ENCODE measurements around the gene FOXN3.

Gene FOXN3

DNA sequence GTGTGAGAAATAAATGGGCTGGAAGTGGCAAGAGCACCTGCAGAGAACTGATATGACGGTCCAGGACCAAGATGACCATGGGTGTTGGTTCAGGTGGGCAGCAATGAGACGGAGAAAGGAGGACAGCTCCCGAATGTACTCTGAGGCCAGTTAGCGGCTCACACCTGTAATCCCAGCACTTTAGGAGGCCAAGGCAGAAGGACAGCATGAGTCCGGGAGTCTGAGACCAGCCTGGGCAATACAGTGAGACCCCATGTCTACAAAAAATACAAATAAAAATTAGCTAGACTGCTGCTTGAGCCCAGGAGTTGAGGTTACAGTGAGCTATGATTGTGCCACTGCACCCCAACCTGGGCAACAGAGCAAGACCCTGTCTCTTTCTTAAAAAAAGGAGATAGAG, 60.1 kb downstream of the FOXN3 start:
- DNase-seq = no peak

DNA sequence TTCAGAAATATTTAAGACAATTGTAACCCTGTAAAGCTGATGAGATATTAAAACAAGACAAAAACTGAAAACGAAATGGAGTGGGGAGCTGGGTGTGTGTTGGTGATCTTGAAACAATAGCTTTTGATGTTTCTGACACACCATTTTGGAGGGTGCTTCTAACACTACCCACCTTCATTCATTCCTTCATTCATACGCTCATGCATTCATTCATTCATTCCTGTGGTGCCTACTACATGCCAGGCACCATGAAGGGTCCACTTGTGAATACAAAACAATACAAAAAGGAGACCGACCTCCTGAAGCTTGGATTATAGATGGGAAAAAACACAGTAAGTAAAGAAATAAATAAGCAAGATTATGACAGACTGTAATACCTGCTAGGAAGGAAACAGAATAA, 60.5 kb downstream of the FOXN3 start:
- DNase-seq = no peak

DNA sequence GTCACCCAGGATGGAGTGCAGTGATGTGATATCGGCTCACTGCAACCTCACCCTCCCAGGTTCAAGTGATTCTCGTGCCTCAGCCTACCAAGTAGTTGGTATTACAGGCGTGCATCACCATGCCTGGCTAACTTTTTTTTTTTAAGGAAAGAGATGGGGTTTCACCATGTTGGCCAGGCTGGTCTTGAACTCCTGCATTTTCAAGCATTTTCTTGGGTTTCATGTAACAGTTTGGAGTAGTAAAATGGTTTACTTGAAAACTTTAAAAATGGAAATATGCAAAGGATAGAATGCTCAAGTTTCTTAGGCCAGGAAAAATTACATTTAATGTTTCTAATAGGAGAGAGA, 63.3 kb downstream of the FOXN3 start:
- DNase-seq = no peak

DNA sequence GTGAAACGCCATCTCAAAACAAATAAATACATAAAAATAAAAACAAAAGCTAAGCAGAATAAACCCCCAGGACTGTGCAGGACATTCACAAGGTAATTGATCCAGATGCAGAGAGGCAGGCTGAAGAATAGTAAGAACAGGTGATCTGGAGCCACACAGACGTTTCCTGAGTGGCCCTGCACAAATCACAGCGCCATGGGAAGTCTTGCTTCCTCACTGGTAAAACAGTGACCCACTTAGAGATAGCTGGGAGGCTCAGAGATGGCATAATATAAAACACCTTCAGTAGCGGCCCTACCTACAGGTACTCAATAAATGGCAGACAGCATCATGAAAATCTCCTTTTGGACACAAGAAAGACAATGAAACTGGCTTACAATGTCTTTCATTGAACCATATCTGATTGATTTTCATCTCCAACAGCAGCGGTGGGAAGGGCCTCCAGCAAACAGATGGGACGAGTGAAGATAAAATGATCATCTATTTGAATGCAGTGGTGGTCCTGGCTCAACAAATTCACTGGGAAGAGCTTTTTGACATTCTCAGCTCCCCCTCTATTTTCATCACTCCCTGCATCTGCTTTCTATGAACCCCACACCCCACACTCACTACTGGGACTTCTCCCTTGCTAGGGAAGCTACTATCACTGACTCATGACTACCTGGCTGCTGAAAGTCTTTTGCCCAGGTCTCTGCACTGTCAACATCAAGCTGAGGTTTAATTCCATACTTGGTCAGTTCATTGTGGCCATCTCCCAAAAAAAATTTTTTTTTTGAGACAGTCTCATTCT, 63.9 kb downstream of the FOXN3 start:
- no peak for DNase-seq

DNA sequence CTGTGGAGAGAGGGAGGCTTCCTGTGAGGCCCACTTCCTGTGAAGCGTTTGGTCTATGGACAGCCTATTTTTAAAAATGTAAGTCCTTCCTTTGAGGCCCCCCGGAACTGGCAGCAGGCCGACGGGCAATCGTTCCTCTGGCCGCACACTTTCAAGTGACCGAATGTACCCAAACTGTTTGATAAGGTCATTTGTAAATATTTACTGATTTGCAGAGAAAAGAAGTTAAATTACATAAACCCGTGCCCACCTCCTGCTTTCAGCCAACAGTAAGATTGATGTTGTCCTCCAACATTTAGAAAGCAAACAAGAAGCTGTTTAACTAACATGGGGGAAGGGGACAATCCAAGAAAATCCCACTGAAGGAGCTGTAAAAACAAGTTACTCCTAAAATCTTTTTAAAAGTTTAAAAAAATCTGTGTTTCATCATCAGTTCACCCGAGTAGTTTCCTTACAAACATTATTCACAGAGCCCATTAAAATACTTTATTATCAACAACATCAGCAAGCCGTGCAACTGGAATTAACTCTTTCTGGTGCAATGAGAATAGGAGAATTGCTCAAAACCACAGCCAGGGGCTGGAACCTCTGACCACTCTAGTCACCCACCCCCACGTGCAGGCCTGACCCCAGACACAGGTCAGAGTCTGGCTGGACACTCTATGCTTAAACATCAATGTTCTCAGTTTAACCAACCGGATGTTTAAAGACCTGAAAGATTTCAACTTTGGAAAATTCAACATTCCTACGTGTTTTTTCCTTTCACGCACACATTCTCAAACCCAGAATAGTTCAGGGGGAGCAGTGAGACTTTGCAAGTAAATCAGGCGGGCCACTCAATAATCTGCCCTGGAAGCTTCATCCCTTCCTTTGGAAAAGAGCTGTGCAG, 65.3 kb downstream of the FOXN3 start:
- no peak for DNase-seq

DNA sequence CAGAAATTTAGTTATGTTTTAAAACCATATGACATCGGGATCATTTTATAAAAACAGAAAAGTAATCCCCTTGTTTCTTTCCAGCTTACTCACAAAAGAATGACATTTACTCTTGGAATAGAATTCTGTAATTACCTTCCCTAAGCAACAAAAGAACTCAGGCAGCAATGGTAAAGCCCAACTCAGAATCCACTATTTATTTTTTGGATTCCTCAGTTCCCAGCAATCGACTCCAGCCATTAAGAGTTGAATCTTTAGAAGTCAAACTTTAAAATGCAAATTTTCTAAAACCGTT, 65.9 kb downstream of the FOXN3 start:
- no peak for DNase-seq

DNA sequence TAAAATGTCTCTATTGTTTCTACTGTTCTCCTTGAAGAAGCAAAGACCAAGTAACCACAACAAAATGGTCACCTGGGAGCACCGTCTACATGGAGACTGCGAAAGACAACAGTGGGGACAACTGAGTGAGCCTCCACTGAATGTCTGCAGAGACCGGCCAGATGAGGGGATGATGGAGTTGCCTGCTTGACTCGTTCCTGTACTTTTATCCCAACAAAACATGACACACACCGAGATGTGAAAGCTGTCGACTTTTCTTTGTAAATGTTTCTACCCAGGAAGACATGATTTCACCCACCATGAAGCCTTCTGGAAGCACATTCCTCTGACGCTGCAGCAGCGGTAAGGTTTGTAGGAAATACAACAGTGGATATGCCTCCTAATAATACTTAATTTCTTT, 66.9 kb downstream of the FOXN3 start:
- no peak for DNase-seq

DNA sequence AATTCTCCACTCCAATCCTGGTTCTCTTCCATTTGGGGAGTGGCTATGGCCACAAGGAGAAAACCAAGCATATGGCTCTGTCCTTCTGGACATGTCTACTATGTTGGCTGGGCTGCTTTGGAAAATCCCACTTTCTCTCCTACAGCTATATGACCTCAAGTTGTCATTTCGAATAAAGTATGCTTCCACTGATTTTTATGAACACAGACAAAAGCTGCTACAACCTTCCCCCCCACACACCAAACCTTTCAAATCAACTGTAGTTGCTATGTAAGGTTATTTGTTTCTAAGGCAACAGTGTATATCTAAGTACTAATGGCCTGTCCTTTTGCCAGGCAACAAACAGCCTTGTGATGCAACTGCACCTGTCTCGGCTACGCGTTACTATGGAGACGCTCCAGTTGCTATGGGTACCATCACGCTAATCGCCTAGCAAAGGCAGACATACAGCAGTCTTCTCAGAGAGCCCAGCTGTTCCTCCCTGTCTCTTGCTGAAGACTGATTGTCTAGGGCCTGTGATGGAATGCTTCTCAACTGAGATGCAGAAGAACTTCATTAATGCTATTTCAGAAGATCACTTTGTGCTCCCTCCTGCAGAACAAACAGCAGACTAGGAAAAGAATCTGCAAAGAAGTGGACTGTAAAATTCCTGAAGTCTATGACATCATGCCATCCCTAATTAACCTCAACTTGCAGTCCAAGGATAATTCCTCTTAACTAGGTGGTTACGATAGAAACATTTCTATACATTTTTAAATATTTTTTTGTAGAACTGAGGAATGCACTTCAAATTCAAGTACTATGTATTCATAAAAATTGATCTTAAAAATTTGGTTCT, 67.6 kb downstream of the FOXN3 start:
- DNase-seq = peak; percentile 93

DNA sequence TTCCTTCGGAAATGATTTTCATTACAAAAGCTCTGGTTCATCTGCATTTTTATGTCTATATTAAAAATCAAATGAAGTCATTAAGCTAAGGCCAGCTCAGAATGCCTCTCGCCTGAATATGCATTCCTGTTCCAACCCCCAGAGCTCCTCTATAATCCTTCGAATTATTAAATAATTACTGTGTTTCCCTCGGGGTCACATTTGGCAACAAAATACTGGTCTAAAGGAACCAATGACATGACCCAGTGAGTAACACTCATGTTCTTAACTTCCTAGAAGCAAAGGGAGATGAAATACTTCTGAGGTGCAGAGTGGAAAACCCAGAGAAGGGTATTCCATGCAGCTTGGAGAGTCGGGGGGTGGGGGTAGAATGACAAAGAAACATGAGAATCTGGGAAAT, 68.3 kb downstream of the FOXN3 start:
- DNase-seq = no peak

DNA sequence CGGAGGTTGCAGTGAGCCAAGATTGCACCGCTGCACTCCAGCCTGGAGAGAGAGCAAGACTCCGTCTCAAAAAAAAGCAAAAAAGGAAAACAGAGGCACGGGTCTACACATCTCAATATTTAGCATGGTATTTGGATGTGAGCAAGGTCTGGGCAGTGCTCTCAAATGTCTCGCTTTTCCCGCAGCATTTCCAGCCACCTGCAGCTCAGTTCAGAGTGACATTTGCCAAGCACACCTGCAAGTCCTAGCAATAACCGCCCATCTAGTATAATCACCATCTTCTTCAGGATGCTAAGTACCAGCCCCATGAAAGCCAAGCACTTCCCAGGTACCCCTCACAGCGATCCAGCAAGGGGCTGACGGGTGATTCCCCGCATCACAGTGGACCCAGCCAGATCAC, 69.1 kb downstream of the FOXN3 start:
- DNase-seq = no peak

DNA sequence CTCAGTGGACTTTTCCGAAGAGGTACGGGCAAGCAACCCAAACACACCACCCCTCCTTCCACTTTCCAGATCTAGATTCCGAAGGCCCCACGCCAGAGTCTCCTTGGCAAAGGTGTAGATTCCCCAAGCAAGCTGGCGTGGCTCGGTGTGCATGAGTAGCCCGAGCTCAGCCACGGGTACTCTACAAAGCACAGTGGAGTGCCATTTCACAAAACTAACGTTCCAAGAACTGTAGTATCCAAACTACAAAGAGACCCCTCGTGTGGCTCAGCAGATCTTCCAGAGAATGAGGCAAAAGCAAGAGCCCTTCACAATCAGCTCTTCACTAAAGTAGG, 72.1 kb downstream of the FOXN3 start:
- no peak for DNase-seq

DNA sequence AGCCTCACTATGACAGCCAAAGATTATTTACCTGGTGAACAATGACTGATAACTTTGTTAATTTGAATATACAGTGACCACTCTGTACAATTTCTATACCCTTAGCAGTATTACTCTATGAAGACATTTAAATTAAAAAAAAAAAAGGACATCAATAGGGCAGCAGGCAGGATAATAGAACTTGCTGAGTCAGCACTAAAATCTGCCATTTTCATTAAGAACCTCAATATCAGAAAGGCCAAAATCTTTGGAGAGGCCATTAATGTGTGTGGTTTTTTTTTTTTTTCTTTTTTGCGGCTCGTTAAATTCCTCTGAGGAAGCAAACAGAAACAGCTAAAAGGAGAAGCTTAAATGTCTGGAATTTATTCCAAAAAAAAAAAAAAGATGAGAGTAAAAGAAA, 73.7 kb downstream of the FOXN3 start:
- no peak for DNase-seq

DNA sequence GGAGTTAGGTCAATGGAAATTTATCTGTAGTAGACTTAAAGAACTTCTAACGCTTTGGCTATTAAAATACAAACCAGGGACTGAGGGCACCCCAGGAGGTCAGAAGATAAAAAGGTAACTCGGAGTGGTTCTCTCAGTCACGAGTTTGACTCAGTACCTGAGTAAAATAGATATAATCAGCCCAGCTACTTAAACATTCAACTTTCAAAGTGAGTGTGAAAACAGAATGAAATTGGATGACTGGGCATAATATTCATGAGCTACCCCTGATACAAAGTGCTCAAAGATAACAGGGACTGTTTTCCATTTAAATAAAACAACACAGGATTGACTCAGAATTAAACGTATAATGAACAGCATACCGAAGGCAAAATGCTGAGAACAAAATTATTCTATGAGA, 75.0 kb downstream of the FOXN3 start:
- no peak for DNase-seq

DNA sequence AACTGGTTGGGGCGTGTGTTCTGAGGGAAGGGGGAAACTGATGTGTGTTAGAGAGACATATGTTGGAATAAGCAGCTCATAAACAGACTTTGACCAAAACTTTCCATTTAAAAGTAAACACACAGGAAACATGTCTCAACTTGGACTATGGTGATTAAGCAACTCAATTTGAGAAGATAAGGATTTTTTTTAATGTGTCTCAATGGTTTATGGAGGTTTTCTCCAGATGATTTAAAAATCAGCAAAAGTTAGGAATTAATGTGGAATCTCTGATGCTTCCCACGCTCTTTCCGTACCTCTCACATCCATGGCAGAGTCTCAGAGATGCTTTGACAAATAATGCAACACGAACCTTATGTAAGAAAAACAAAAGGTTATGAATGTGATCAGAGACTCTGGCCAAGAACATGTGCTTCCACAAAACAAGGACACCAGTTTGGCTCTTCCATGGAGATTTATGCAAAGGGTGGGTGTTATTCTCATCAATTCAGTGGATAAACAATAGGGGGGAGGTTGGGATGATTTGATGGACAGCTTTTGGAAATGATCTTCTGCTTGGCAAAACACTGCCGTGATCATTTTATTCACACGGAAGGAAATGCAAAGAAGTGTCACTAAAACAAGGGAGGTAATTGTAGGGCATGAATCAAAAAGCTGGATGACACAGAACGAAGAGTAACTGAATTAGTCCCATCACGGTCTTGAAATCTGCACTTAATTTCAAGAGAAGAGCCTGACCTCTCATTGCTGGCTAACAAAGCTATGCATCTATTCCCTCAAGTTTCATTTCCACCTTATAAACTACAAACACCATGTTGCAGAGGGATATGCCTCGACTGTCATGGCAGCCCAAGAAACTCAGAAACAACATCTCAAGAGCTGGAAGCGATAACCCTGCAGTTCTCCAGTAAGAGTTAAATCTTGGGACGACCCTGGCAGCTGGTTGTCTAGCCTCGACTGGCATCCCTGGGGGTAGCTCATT, 76.5 kb downstream of the FOXN3 start:
- DNase-seq = no peak

DNA sequence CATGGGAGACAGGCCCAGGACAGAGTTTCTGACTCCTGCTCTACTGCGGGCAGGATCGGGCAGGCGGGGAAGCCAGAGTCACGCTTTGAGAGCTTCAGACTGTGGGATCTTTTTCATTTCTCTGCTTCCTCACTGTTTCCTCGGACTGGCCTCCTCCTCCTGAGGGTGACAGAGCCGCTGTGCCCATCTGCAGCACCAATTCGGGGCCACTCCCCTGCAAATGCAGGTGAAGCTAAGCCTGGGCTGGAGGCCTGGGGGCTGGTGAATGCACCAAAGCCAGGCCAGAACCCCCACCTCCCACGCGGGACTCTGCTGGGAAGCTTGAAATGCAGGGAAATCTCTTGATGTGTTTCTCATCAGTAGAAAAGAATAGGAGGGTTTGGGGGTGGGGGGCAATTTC, 77.5 kb downstream of the FOXN3 start:
- DNase-seq = no peak

DNA sequence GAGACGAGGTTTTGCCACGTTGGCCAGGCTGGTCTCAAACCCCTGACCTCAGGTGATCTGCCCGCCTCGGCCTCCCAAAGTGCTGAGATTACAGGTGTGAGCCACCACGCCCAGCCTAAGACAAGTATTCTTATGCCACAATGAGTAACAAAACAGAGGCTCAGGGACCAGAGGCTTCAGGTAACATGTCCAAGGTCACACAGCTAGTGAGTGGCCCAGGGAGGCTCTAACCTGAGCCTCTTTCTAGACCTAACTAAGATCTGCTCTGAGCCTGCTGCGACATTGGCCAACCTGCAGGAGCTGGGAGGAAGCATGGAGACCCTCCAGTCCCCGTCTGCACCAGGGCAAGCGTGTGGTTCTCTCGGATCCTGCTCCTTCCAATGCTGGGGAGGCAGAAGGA, 77.9 kb downstream of the FOXN3 start:
- no peak for DNase-seq

DNA sequence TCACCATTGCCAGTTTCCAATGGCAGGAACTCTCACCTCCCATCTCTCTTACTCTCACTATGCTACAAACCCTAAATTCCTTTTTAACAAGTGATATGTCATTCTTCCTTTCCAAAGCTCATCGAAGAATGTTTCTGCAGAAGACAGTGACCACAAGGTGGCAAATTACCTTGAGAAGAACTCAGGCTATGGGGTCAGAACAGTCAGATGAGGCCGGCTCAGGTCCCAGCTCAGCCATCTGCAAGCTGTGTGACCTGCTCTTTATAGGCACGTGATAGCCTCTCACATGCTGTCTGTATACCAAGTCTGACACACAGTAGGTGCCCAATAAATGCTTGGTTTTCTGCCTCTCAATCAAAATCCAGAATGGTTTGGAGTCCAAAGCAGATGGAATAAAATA, 80.7 kb downstream of the FOXN3 start:
- no peak for DNase-seq

DNA sequence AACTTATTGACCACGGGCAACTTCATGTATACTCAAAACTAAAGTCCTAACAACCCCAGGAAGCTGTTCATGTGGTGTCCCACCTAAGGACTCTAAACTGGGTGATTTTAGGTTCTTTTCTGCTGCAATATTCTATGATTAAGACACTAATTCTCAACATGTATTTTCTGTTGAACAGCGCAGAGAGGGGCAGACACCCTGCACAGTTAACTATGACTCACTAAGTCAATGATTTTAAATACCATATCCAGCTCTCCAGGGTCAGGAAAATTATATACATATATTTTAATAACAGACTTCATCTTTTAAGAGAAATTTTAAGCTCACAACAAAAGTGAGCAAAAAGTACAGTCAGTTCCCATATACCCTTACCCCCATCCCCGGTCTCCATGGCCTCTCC, 85.0 kb downstream of the FOXN3 start:
- no peak for DNase-seq

DNA sequence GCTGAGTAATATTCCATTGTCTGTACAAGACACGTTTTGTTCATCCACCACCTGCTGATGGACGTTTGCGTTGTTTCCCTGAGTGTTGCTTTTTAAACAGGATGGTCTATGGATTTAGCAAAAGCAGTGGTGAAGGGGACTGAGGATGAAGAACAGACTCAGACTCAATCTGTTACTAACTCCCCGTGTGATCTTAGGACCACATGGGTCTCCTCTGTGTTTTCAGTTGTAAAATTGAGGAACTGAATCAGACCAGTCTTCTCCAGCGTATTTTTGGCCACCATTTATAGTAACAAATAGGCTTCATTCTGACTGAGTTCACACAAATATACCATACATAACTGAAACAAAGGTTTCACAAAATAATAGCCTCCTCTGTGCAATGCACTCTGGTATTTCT, 85.6 kb downstream of the FOXN3 start:
- no peak for DNase-seq

DNA sequence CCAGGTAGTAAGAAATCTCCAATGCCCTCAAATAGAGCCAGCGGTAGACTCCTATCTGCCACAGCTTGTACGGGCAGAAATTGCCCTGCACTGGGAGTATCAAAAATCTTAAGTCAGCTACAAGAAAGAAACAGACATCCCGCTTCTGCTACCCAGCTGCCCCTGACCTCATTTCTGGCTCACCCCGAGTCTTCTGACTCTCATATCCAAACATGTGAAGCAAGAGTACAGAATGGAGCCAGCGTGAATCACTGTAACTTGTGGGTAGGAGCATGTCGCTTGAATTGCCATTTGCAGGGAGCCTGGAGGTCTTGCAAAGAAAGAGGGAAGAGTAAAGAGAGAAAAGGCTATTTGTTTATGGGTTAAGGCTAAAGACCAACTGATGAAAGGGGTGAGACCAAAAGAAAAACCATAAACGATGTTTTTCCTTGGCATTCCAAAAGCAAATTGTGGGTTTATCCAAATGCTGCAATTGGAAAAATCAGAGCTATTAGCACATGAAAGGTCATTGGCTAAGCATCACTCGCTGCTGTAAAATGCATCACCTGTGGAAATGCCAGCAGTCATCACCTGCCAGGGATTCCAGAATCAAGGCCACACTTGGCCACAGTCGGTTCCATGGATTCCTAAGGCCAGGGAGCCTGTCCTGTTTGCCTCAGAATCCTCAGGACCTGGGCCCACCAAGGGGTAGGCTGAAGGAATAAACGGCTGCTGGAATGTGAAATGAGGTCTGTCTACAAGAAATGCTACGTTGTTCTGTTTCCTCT, 86.6 kb downstream of the FOXN3 start:
- no peak for DNase-seq

DNA sequence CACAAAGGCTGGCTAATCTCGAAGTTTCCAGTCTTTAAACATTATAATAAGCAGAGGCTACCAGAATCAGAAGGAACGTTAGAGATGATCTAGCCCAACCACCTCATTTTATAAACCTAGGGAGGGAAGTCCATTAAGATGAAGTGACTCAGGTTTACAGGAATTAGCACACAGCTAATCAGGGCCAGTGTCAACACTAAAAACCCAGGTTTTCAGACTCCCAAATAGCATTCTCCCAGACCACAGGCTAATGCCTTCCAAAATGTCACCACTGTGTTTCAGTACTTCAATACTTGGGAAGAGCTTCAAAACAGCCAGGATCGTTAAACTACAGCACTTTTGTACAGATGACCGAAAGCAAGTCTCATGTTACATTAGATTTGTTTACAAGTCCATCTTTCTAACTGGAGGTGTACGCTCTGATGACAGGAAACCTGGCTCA, 89.2 kb downstream of the FOXN3 start:
- DNase-seq = no peak

DNA sequence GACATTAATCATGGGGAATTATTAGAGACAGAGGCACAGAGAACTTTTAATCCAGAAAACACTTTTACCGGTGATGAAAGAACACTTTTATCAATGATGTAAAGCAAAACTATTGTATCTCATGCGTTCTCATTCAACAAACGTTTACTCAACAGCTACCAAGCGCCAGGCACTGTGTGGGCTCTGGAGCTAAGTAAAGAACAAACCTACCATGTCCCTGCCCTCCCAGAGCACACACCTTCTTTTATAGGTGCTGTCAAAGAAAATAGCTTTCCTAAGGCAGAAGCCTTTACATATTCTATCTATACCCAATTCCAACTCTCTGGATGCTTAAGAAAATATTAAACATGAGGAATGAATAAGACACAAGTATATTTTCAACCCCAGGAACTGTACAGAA, 91.1 kb downstream of the FOXN3 start:
- DNase-seq = no peak
